ENCODE results near the gene ZNF639.
"Not testable (repeated sequence)": the region's sequence is repeated elsewhere in the genome, so short reads cannot be mapped to it uniquely, and the experiment has no call there.

The ZNF639 gene, protein sequence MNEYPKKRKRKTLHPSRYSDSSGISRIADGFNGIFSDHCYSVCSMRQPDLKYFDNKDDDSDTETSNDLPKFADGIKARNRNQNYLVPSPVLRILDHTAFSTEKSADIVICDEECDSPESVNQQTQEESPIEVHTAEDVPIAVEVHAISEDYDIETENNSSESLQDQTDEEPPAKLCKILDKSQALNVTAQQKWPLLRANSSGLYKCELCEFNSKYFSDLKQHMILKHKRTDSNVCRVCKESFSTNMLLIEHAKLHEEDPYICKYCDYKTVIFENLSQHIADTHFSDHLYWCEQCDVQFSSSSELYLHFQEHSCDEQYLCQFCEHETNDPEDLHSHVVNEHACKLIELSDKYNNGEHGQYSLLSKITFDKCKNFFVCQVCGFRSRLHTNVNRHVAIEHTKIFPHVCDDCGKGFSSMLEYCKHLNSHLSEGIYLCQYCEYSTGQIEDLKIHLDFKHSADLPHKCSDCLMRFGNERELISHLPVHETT

DNA sequence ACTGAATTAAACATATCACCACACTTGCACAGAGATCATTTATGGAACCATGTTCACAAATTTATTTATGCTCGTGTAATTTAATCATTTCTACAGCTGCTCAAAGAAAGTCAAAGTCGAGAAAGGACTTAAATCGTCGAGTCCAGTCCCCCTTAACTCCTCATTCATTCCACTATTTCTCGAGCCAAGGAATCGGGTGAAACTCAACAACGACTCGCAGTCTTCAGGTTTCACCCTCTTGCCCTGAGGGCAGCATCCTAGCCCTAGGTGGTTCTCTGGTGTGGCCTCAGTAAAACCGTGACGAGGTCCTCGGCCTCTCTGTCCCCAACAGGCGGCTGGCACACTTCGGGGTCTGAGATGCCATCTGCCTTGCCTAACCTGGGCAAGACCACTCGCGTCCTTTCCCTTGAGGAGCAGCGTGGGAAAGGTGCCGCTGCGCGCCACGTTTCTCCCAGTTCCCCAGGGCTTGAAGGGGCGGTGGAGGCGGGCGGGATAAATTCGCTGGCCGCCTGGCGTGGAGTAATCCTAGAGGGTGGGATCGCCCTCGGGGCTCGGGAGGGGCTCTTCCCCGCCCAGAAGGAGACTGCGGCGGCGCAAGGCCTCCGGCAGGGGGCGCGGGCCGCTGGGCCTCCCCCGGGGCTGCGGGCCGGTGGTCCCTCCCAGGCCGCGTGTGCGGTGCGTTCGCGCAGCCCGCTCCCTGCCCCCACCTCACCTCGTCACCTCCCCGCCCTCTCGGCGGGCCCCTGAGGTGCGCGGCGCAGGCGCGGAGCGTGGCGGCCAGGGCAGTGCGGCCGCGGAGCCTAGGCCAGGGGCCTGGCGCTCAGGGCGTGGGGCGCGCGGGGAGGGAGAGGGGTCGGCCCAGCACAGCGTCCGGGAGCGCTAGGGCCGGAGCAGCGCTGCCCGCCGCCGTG is at the start of gene ZNF639:
ZNF639 (plus strand) TSS at position 746 of the 911 bp plus-strand sequence. CDS start 5,263 bp downstream, outside the sequence.
- DNase-seq (ENCODE audit: low read depth in 2 of 2): peak; percentile 71 to 72

DNA sequence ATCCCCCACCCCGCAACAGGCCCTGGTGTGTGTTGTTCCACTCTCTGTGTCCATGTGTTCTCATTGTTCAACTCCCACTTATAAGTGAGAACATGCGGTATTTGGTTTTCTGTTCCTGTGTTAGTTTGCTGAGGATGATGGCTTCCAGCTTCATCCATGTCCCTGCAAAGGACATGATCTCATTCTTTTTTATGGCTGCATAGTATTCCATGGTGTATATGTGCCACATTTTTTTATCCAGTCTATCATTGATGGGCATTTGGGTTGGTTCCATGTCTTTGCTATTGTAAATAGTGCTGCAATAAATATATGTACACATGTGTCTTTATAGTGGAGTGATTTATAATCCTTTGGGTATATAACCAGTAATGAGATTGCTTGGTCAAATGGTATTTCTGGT is 48.4 kb upstream of the ZNF639 start:
- DNase-seq (ENCODE audit: low read depth in 2 of 2): not testable (repeated sequence)

DNA sequence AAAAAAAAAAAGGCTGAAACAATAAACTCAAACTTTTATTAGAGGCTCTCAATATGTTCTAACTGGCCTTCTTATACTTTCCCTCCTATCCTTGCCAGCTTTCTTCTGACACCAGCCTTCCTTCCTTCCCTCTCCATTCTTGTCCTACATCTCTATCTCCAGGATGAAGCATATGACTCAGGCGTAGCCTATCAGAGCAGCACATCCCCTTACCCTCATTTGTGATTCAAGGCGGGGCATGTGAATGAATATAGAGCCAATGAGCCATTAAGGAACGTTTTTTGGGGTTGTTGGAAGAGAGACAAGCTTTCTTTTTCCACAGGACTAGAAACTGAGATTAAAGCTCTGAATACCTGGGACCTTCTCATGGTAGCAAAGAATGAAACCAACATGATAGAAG is 46.8 kb upstream of the ZNF639 start:
- DNase-seq (ENCODE audit: low read depth in 2 of 2): no peak

DNA sequence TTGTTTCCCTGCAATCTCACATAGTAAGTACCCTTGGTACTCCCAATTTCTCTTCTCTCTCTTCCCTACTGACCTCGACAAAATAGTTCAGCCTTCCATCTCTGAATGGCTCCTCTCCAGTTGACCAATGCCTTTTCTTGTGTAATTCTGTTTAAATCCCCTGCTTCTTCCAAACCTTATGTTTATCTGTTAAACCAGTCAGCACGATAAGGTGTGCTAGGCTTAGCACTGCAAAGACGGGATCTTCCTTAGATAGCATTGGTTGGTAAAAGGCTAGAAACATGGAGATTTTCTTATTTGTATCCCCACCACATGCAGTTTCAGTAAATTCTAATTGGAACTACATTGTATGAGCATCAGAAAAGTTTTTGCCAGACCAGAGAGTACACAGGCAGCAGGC is 46.1 kb upstream of the ZNF639 start:
- DNase-seq (ENCODE audit: low read depth in 2 of 2): no peak

DNA sequence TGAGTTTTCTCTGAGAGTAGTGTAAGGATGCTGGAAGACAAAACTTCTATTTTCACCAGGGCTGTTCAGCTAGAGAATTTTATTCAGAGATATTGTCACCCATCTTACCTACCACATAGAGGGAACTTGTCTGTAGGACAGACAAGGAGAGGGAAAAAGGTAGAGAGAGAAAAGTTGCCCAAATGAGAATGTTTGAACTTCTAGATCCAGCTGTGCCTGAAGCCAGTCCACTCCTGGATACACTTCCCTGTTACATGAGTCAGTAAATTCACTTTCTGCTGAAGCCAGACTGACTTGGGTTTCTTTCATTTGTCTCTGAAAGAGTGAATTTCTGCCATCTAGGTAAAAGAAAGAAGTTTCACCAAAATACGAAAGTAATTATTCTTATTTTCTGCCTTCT is 44.7 kb upstream of the ZNF639 start:
- DNase-seq (ENCODE audit: low read depth in 2 of 2): no peak

DNA sequence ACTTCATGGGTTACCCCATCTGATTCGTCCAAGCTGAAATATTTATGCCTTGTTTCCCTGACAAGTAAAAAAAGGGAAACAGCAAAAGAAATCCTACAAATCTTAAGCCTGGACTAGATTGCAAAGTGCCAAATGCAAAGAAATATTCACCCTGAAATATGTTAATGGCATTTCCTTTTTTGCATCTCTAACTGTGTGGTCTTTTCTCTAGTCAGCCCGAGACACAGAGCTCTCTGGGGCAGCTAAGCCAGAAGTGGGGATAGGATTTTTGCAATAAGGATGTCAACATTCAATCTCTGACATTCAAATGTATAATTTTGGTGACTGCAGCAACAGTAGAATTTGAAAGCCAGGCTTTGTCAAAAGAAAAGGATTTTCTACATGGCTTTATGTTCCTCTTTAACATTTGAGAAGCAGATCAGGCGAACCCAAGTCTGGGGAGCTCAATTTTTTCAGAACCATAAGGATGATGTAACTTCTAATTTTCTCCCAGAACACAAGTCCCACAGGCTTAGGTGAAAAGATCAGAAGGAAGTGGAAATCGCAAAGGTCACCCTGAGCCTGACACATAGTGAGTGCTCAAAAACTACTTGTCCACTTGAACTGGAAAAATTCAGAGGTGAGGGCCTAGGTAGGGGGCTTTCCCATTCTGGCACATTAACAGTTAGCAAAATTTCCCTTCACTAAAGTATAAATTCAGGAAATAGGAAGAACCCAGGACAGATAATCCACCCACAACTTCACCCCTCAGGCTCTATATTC is 43.7 kb upstream of the ZNF639 start:
- no peak for DNase-seq (ENCODE audit: low read depth in 2 of 2)

DNA sequence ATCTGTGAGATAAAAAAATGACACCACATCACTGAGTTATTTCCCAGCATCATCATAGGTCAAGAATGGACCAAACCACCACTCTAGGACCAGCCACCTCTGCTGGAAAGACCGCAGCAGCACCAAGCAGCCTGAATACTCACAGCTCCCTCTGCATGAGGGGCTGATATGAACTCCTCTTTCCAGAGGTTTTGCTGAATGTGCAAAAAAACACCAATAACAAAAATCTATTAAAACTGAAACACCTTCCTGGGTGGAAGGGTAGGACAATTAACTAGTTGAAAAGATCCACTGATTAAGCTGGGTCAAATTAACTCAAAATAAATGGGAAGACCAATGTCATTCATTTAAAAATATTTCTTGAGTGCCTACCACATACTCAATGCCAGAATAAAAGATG is 43.0 kb upstream of the ZNF639 start:
- no peak for DNase-seq (ENCODE audit: low read depth in 2 of 2)

DNA sequence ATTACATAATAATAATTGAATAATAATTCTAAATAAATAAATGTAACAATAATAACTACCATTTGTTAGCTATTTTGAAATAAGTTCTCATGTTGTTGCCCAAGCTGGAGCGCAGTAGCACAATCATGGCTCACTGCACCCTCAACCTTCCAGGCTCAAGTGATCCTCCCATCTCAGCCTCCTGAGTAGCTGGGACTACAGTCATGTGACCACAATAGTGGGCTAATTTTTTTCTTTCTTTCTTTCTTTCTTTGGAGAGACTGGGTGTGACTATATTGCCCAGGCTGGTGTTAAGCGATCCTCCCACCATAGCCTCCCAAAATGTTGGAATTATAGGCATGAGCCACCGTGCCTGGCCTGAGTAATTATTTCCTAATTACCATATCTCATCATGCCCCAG is 41.0 kb upstream of the ZNF639 start:
- DNase-seq (ENCODE audit: low read depth in 2 of 2): no peak

DNA sequence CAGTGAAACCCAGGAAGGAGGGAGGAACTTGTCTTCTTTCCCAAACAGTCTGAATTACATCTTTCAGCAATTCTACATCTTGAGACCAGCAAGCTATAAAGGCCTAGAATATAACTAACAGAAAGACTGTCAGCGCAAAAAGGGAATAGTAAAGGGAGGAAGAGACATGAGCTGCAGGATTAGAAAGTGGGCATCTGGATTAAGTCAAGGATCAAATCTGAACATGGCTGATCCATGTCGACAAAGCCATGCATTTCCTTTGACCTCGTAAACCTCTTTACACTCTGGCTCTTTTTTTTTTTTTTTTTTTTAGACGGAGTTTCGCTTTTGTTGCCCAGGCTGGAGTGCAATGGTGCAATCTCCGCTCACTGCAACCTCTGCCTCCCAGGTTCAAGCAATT is 36.5 kb upstream of the ZNF639 start:
- no peak for DNase-seq (ENCODE audit: low read depth in 2 of 2)

DNA sequence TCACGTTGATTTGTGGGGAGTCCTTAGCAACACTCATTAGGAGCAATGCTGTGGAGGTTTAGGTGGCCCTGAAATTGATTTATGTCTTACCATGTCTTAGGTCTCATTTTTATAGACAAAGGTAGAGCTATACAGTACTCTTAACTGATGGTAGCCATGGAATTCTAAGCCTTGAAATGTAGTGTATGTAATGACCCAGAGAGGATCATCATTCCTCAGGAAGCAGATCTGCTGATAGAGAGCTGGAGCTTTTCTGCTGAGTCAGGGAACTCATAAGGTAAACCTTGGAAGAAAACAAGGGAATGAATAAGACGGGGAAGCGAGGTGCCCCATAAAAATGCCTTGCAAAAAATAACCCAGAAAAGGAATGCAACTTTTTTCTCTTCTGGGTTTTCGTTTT is 34.0 kb upstream of the ZNF639 start:
- no peak for DNase-seq (ENCODE audit: low read depth in 2 of 2)

DNA sequence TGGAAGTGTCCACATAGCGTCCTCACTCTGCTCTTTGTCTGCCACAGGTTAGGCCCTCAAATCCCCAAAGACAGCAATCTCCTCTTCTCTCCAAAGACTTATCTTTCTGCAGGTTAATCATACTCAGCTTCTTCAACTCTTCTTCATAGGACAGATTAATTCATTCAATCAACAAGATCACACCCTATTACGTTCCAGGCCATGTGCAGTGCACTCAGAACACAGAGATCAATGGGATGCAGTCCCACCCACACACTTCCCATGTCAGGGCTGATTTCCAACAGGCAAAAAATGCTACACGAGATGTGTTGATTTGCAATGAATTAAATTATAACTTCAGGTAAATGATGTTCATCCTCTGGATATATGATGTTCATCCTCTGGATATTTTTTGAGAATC is 33.5 kb upstream of the ZNF639 start:
- no peak for DNase-seq (ENCODE audit: low read depth in 2 of 2)

DNA sequence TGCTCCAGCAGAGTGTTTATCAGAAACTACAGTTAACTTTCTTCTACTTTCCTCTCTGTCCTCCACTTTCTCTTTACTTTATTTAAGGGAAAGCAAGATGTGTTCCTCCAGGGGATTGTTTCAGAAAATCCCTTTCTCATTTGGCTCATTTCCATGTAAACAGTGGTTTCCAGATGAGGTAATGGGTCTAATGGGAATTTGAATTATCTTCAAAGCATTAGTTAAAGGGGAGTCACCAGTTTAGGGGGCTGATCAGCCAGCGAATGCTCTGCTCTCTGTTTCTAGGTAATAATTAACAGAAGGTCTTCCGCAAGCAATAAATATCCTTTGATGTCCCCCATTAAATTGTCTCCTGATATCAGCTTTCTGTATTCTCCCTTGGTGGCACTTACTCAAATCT is 30.4 kb upstream of the ZNF639 start:
- DNase-seq (ENCODE audit: low read depth in 2 of 2): no peak

DNA sequence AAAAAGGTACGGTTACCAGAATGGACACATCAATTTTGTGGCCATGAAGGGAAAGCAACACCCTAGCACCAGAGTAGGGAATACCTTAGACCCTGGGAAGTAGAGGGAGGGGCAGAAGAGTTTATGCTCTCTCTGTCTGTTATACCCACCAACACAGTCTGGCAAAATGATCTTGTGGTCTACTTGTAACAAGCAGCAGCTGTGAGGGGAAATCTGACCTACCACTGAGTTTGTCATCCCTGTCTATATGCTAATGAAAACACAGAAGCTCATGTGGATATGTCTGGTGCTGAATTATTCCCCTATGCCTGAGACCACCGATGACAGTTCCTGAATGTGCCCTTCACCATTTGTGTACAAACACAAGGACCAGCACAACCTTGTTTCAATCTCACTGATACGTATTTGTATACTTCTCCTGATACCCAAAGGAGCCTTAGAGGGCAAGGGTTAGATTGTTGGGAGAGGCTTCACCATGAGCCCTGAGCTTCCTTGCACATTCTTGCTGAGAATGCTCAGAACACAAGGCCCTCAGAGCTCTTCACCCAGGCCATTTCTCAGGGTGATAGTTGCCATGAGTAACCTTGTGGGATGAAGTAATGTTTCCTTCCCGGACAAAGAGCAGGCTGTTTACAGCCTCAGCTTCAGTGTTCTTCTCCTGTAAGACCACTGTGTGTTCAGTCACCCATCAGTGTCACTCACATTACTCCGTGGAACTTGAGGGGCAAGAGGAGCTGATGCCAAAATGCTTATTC is 24.7 kb upstream of the ZNF639 start:
- DNase-seq (ENCODE audit: low read depth in 2 of 2): no peak

DNA sequence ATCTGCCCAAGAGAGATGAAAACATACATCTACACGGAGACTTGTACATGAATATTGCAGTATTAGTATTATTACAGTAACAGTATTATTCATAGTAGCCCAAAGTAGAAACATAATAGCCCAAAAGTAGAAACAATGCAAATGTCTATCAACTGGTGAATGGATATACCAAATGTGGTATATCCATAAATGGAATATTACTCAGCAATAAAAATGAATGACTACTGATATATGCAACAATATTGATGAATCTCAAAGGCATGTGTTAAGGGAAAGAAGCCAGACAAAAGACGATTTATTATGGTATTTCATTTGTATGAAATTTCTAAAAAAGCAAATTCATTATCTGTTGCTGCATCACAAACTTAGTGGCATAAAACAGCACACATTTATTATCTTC is 23.5 kb upstream of the ZNF639 start:
- no peak for DNase-seq (ENCODE audit: low read depth in 2 of 2)

DNA sequence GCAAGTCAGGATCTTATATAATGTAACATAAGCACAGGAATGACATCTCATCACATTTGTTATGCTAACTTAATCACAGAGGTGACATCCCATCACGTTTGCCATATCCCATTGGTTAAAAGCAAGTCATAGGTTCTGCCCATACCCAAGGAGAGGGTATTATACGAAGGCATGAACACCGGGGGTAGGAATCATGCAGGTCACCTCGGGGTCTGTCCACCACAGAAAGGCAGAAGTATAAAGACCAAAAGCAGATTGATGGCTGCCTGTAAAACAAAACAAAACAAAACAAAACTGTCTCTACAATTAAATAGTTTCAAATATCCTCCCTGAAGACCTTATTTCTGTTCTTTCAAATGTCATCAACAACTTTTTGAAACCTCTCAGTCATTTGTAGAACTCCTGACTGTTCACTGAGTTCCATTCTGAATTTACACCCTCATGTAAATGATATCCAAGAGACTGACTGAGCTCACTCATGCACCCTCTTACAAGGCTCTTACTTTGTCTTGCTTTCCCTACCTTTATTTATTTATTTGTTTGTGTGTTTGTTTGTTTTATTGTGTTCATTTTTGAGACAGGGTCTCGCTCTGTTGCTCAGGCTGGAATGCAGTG is 22.7 kb upstream of the ZNF639 start:
- DNase-seq (ENCODE audit: low read depth in 2 of 2): no peak

DNA sequence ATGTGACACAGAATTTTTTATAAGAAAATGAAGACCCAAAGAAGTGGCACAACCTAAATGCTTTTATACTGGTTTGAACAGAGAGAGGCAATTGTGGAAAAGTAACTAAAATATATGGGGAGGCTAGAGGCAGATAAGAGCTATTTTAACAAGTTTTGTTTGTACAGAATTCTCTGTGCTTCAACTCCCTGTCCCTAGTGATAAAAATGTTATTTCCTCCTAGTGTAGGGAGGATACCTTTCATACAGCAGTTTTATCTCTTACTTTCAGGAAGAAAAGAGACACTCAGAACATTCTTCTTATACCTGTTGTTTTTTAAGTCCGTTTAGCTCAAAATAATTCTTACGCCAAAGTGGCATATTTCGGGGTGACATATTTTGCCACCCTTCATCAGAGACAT is 21.2 kb upstream of the ZNF639 start:
- DNase-seq (ENCODE audit: low read depth in 2 of 2): no peak

DNA sequence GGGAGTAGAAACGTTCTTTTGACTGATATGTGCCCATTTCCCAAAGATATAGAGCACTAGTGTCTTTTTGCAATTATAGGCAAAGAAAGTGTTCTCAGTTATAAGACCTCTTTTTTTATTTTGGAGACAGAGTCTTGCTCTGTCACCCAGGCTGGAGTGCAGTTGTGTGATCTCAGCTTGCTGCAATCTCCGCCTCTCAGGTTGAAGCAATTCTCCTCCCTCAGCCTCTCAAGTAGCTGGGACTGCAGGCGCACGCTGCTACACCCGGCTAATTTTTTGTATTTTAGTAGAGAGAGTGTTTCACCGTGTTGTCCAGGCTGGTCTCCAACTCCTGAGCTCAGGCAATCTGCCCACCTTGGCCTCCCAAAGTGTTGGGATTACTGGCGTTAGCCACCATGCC is 20.7 kb upstream of the ZNF639 start:
- no peak for DNase-seq (ENCODE audit: low read depth in 2 of 2)

DNA sequence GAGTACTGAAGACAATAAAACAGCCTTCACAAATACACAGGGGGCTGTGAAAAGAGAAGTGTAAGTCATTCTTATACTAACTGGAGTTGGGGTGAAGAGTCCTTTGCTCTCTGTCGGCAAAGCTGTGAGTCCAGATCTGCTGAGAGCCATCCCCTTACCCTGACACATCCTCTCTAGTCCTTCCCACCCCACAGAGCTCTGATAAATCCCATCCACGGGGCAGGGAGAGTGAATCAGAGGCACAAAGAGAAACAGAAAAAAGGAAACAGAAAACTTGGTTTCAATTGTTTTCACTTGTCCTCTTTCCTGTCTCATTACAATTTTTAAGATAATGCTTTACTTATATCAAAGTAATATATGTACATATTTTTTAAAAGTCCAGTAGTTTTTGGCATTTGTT is 18.2 kb upstream of the ZNF639 start:
- no peak for DNase-seq (ENCODE audit: low read depth in 2 of 2)

DNA sequence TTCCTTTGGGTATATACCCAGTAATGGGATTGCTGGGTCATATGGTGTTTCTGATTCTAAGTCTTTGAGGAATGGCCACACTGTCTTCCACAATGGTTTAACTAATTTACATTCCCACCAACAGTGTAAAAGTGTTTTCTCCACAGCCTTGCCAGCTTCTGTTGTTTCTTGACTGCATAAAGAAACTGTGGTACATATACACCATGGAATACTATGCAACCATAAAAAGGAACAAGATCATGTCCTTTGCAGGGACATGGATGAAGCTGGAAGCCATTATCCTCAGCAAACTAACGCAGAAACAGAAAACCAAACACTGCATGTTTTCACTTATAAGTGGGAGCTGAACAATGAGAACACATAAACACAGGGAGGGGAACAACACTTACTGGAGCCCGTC is 15.5 kb upstream of the ZNF639 start:
- DNase-seq (ENCODE audit: low read depth in 2 of 2): not testable (repeated sequence)

DNA sequence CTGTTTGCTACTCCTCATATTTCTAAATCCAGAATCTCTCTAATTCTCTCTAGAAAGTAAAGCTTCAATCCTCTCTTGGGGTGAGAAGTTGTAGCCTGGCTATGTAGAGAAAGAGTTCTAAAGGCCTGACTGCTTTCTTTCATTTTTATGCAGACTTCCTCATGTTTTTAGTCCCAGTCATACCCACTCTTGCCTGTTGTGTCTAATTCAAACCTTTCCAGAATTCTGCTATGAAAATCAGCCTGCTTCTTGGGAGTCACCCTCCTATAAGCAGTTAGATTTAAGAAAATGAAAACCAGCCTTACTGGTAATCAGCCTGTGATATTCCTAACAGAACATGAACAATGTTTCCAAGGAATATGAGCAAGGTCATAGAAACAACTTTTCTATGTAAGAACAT is 14.8 kb upstream of the ZNF639 start:
- no peak for DNase-seq (ENCODE audit: low read depth in 2 of 2)
